Bronchial epithelial cell (primary cell): ENCODE results near the gene ASB1. TPM values are rescaled to one million over a fixed set of nuclear protein-coding genes. Genes with fewer than 3 reads are reported as not detected.
A peak's percentile ranks its signal among the peaks of the same experiment; 100 is the strongest.
"Not testable (repeated sequence)": the region's sequence is repeated elsewhere in the genome, so short reads cannot be mapped to it uniquely, and the experiment has no call there.

Experiments used
- DNase-seq: peaks from one replicate; pipeline ENCODE4 v3.0.0-alpha.2; 2010; ENCODE audit warnings: low read depth
- FAIRE-seq: peaks from 2 replicates; lab custom pipeline; 2011; peaks lifted over from hg19 to GRCh38; lab: Jason Lieb, UNC
- H3K27me3 ChIP-seq: 2 replicates; pipeline ENCODE4 v1.5.1; 2011; ENCODE audit warnings: low read length; ENCODE audit not compliant: control insufficient read depth, insufficient read depth
- H3K36me3 ChIP-seq: 2 replicates; pipeline ENCODE4 v1.5.1; 2011; ENCODE audit warnings: low read length; ENCODE audit not compliant: control insufficient read depth, insufficient read depth
- H3K4me3 ChIP-seq: 2 replicates; pipeline ENCODE4 v1.5.1; 2011; ENCODE audit warnings: mild to moderate bottlenecking, low read depth, low read length, control low read depth
- CTCF ChIP-seq: IDR thresholded peaks from 2 replicates; pipeline ENCODE4 v1.5.1; 2011; ENCODE audit warnings: mild to moderate bottlenecking, moderate library complexity, low read length, control low read depth, inconsistent platforms; ENCODE audit not compliant: insufficient read depth, severe bottlenecking
- total RNA-seq: library from RNA; depleted of rRNA; stranded (reverse); fragments of >200 nt; gene quantifications from 2 replicates; pipeline ENCODE4 v1.2.1, GENCODE V29; 2014

Gene ASB1
- total RNA-seq, 1 donor from 2014 or later: 41.9 TPM

GRCh38 chr2:238398577-238398976, 28.1 kb upstream of the ASB1 start:
- H3K27me3 ChIP-seq: no peaks in the 10 kb centered on the region
- DNase-seq: no peak
- peaks cover 2% of the 10 kb centered on the region for H3K36me3 ChIP-seq
- FAIRE-seq: no peak
- no peak for TF ChIP-seq CTCF
- H3K4me3 ChIP-seq: no peak overlapping the region

- TF ChIP-seq CTCF: no peak
- H3K27me3 ChIP-seq: no peaks in the 10 kb centered on the region
- peaks cover 2% of the 10 kb centered on the region for H3K36me3 ChIP-seq
- DNase-seq: no peak
- no peak for FAIRE-seq
- H3K4me3 ChIP-seq: no peak overlapping the region
Observed at GRCh38 chr2:238399094-238399493, 27.6 kb upstream of the ASB1 start.

- Histone ChIP-seq H3K27me3 (no peaks in the 10 kb centered on the region), H3K4me3 (no peak overlapping the region), H3K36me3 (peaks cover 2% of the 10 kb centered on the region)
- DNase-seq (no peak), FAIRE-seq (peak; percentile 58)
- no peak for TF ChIP-seq CTCF
Observed at GRCh38 chr2:238401551-238401950, 25.2 kb upstream of the ASB1 start.

GRCh38 chr2:238403632-238404405, 22.9 kb upstream of the ASB1 start:
- no peak for TF ChIP-seq CTCF
- FAIRE-seq: peak; percentile 75
- DNase-seq: no peak
- Histone ChIP-seq H3K36me3 (peaks cover 1% of the 10 kb centered on the region), H3K4me3 (no peak overlapping the region), H3K27me3 (no peaks in the 10 kb centered on the region)

GRCh38 chr2:238404406-238405216, 22.1 kb upstream of the ASB1 start:
- Histone ChIP-seq H3K4me3 (no peak overlapping the region), H3K36me3 (peaks cover 1% of the 10 kb centered on the region), H3K27me3 (no peaks in the 10 kb centered on the region)
- FAIRE-seq (no peak), DNase-seq (no peak)
- TF ChIP-seq CTCF: no peak

GRCh38 chr2:238405217-238405555, 21.5 kb upstream of the ASB1 start:
- not testable (repeated sequence) for FAIRE-seq, H3K27me3 ChIP-seq, H3K4me3 ChIP-seq, DNase-seq, H3K36me3 ChIP-seq
